OCI-LY3 (cell line): ENCODE data around the gene FFAR4.

Experiments
- CTCF ChIP-seq: fragments of 200-600, 300-600 bp; sonication (generic); IDR thresholded peaks from 2 replicates; pipeline ENCODE4 v1.5.1; 2014; ENCODE audit warnings: antibody characterized with exemption, low read length, low read depth
- EZH2phosphoT487 ChIP-seq: fragments of 200-600 bp; shearing (Covaris generic); IDR thresholded peaks from 2 replicates; pipeline ENCODE4 v1.6.1; 2018; ENCODE audit warnings: antibody characterized with exemption, mixed run types, low read depth

- no peak for TF ChIP-seq CTCF
- TF ChIP-seq EZH2phosphoT487, result no peak
Observed at GRCh38 chr10:93599335-93599734, 32.9 kb downstream of the FFAR4 start.
